HCT116 (cell line): Measurements from ENCODE around the gene POR.

Experiments
- CEBPB ChIP-seq: IDR thresholded peaks from 2 replicates; pipeline ENCODE4 v1.6.1; 2012; ENCODE audit warnings: low read depth
- CTCF ChIP-seq, 3 experiments: fragments of 200-600 bp in 1 of 3; sonication (generic) in 1 of 3; IDR thresholded peaks in 2 of 3; conservative IDR thresholded peaks in 1 of 3; 2 replicates each; pipeline ENCODE4 v1.5.1; 2012 to 2017; ENCODE audit warnings: low read depth in 2 of 3, low read length in 2 of 3, antibody characterized with exemption in 1 of 3, borderline replicate concordance in 1 of 3, control low read depth in 1 of 3, mild to moderate bottlenecking in 1 of 3, mixed read lengths in 1 of 3, mixed run types in 1 of 3, moderate library complexity in 1 of 3; ENCODE audit not compliant: insufficient read depth in 1 of 3
- EGR1 ChIP-seq: IDR thresholded peaks from 2 replicates; pipeline ENCODE4 v1.6.1; 2012; ENCODE audit warnings: low read depth
- EZH2phosphoT487 ChIP-seq: fragments of 200-600 bp; IDR thresholded peaks from 2 replicates; pipeline ENCODE4 v1.6.1; 2018; ENCODE audit warnings: antibody characterized with exemption, borderline replicate concordance
- JUND ChIP-seq: IDR thresholded peaks from 2 replicates; pipeline ENCODE4 v1.6.1; 2012
- POLR2A ChIP-seq: IDR thresholded peaks from 2 replicates; pipeline ENCODE4 v1.7.0; 2011; ENCODE audit warnings: borderline replicate concordance; ENCODE audit not compliant: insufficient read depth, insufficient read length; ENCODE audit errors: extremely low read depth
- POLR2AphosphoS5 ChIP-seq: IDR thresholded peaks from 2 replicates; pipeline ENCODE4 v1.6.1; 2011; ENCODE audit warnings: mild to moderate bottlenecking, low read depth, low read length, moderate library complexity
- RAD21 ChIP-seq: IDR thresholded peaks from 2 replicates; pipeline ENCODE4 v1.6.1; 2012; ENCODE audit warnings: low read depth, mild to moderate bottlenecking
- REST ChIP-seq: IDR thresholded peaks from 2 replicates; pipeline ENCODE4 v1.6.1; 2012; ENCODE audit warnings: low read depth
- SIN3A ChIP-seq: IDR thresholded peaks from 2 replicates; pipeline ENCODE4 v1.6.1; 2012; ENCODE audit warnings: low read depth
- SP1 ChIP-seq: IDR thresholded peaks from 2 replicates; pipeline ENCODE4 v1.6.1; 2012; ENCODE audit warnings: low read depth
- TCF7L2 ChIP-seq: IDR thresholded peaks from 2 replicates; pipeline ENCODE4 v1.7.0; 2011; ENCODE audit warnings: borderline replicate concordance, inconsistent platforms; ENCODE audit not compliant: insufficient read depth, insufficient read length; ENCODE audit errors: extremely low read depth

GRCh38 chr7:75953431-75953830 lies 38.5 kb downstream of the POR start:
- TF ChIP-seq CTCF (IDR thresholded peaks at IDR 0.05 in 2 of 3, conservative IDR thresholded peaks at IDR 0.05 in 1 of 3; ENCODE audit: borderline replicate concordance in 1 of 3, insufficient read depth in 1 of 3, low read depth in 2 of 3, low read length in 2 of 3) = no peak
- TF ChIP-seq JUND = no peak
- no peak for TF ChIP-seq POLR2A
- TF ChIP-seq SP1 = no peak
- TF ChIP-seq CEBPB = no peak
- no peak for TF ChIP-seq REST
- no peak for TF ChIP-seq TCF7L2
- TF ChIP-seq EGR1 = no peak
- TF ChIP-seq RAD21 = no peak
- TF ChIP-seq SIN3A = no peak
- TF ChIP-seq EZH2phosphoT487 = no peak
- TF ChIP-seq POLR2AphosphoS5 = no peak
